D721Med (cell line): ENCODE data around the gene SERPIND1.

Source experiments
- DNase-seq: peaks from one replicate; pipeline ENCODE4 v3.0.0; 2011; ENCODE audit warnings: low spot score; ENCODE audit not compliant: insufficient read length
- FAIRE-seq: peaks from 2 replicates; lab custom pipeline; 2011; peaks lifted over from hg19 to GRCh38; lab: Jason Lieb, UNC
- TF ChIP-seq, protein P1 (sequence below): IDR thresholded peaks from 2 replicates; pipeline ENCODE4 v1.5.1; 2012; ENCODE audit warnings: mild to moderate bottlenecking, control low read depth; ENCODE audit not compliant: insufficient read depth; ENCODE audit errors: missing control alignments

The SERPIND1 gene

DNA sequence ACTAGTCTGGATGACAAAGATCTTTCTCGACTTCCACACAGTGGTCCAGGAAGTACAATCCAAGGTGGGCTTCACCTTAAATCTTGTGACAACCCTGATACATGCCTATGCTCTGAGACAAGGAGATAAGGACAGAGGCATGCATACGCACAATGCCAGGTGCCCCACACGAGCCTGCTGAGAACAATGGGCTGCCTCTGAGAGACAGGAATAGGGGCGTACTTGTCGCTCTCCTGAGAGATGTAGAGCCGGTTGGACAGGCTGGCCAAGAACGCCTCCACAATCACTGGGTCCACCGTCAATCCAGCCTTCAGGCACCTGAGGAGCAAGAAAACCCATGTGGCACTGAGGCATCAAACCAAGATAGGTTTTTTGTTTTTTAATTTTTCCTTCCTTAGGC is 25.5 kb downstream of the SERPIND1 start:
- no peak for FAIRE-seq
- DNase-seq: no peak
- TF ChIP-seq, protein P1, sequence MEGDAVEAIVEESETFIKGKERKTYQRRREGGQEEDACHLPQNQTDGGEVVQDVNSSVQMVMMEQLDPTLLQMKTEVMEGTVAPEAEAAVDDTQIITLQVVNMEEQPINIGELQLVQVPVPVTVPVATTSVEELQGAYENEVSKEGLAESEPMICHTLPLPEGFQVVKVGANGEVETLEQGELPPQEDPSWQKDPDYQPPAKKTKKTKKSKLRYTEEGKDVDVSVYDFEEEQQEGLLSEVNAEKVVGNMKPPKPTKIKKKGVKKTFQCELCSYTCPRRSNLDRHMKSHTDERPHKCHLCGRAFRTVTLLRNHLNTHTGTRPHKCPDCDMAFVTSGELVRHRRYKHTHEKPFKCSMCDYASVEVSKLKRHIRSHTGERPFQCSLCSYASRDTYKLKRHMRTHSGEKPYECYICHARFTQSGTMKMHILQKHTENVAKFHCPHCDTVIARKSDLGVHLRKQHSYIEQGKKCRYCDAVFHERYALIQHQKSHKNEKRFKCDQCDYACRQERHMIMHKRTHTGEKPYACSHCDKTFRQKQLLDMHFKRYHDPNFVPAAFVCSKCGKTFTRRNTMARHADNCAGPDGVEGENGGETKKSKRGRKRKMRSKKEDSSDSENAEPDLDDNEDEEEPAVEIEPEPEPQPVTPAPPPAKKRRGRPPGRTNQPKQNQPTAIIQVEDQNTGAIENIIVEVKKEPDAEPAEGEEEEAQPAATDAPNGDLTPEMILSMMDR: no peak

DNA sequence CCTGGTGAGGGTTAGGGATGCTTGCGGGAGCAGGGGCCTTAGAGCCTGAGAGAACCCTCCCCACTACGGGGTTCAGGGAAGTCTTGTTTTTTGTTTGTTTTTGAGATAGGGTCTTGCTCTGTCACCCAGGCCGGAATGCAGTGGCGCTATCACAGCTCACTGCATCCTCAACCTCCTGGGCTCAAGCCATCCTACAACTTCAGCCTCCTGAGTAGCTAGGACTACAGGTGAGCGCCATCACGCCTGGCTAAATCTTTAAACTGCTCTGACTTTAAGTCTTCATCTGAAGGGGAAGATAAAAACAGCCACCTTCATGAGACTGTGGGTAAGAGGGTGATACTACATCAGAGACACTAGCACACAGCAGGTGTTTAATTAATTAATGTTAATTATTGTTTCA is 28.5 kb downstream of the SERPIND1 start:
- DNase-seq (no peak), FAIRE-seq (no peak)
- TF ChIP-seq, protein P1: no peak

DNA sequence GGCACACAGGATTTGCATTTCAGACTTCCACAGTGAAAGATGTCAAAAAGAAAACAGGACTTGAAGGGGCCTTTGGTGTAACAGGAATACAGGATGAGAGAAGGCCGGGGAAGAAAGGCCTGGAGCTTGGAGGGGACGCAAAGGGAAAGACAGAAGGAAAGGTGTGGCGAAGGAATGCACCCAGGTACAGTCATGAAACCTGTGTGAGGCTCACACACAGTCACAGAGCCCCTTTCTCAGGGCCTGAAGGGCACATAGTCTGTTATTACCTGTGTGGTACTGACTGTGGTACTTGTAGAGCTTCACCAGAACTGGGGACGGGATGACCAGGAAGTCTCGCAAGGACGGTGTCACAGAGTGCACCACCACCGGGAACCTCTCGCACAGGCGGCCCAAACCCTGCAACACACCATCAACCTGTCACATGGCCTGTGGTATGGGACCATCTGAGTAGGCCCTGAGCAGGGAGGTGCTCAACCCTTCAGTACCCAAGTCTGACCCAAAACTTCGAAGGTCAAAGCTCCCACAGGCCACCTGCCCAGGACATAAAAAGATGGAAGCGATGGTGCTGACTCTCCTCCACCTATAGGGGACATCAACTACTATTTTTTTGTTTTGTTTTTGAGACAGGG is 29.1 kb downstream of the SERPIND1 start:
- DNase-seq (no peak), FAIRE-seq (no peak)
- TF ChIP-seq, protein P1: no peak

DNA sequence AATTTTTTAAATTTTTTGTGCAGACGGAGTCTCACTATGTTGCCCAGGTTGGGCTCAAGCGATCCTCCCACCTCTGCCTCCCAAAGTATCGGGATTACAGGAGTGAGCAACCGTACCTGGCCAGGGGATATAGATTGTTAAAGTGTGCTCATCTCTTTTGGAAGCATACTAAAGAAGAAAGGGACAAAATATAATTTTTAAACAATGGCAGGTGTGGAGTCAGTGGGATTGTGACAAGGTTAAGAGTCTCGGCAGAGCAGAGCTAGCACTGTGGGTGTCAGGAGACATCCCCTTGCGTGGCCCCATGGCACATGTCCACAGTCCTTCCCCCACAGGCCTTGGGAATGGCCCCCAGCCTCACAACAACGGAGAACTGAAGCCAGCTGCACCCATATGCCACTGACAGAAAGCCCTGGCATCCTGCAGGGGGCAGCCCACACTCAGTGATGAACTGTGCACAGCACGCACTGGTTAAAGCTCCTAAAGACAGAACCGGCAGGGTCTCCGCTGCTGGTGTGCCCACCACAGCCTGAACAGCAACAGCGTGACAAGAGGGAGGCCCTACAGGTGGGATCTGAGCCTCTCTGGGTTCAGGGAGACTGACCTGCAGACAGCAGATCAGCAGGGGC is 29.9 kb downstream of the SERPIND1 start:
- DNase-seq (no peak), FAIRE-seq (no peak)
- TF ChIP-seq, protein P1: peak; percentile 42

DNA sequence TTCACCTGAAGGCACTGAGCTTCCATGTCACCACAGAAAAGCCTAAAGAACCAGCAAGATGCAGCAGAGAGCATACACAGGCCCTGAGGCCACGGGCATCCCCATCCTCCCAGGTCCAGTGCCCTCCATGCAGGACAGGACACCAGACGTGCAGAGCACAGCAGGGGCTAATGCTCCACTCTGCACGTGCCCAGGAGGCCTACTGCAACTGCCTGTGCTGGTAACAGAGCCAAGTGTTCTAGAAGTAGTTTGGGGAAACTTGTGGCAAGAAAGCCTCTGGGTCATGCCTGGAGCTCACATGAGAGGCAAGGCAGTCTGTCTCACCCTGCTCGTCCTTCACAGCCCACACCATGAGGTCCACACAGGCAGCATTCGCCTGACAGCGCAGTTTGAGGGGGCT is 30.7 kb downstream of the SERPIND1 start:
- FAIRE-seq: no peak
- no peak for DNase-seq
- TF ChIP-seq, protein P1: no peak

DNA sequence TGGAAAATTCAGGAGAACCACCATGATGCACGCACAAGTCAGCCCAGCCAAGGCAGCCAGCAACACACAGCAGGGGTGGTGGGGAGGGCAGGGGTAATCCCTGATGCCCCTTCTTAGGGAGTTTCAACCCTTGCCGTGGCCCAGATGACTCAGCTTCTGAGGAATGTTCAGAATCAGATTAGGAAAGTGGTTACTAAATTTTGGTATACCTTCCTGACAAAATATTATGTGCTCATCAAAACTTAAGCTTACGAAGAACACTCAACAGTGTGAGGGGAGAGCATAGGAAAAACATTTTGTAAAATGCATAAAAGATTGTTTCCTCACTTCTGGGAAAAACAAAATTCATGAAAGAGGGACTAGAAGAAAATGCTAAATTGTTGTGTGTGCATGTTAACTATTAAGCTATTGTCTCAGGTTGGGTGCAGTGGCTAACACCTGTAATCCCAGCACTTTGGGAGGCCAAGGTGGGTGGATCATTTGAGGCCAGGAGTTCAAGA is 32.1 kb downstream of the SERPIND1 start:
- DNase-seq (no peak), FAIRE-seq (no peak)
- TF ChIP-seq, protein P1: no peak

DNA sequence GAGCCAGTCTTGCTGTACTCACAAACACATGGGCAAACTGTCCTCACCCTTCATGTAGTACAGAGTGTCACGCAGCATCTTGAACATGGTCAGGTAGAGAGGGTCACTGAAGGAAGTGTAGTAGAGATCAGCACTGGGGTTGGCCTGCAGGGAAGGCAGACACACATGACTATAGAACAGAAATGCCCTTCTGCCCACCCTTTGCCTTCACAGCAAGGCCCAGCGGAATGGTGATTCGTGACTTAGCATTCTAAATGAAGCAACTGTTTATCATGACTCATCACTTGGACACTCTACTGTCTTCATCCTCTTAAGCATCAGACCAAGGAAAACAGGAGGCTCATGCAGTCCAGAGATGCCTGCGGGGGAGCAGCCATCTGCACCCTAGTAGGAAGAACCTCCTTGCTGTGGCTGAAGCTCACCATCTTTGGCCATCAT is 33.4 kb downstream of the SERPIND1 start:
- TF ChIP-seq, protein P1: no peak
- DNase-seq (no peak), FAIRE-seq (no peak)
